H9 (cell line): ENCODE measurements around the gene RIMBP2. TPM values are rescaled to one million over a fixed set of nuclear protein-coding genes. Genes with fewer than 3 reads are reported as not detected.

Experiments
- DNase-seq: peaks from one replicate; pipeline ENCODE4 v3.0.0-alpha.2; 2017
- H2AFZ ChIP-seq: one replicate; pipeline ENCODE4 v1.6.1; 2013; ENCODE audit warnings: mild to moderate bottlenecking, low read length, control low read depth, moderate library complexity
- H2AK5ac ChIP-seq: 2 replicates; pipeline ENCODE4 v1.6.1; 2013; ENCODE audit warnings: low read length, control low read depth, mixed read lengths; ENCODE audit not compliant: insufficient read length
- H2BK120ac ChIP-seq: one replicate; pipeline ENCODE4 v1.6.1; 2013; ENCODE audit warnings: low read depth, mild to moderate bottlenecking, low read length, control low read depth, inconsistent platforms; ENCODE audit not compliant: poor library complexity, severe bottlenecking
- H2BK12ac ChIP-seq: 2 replicates; pipeline ENCODE4 v1.6.1; 2013; ENCODE audit warnings: low read length, control low read depth, mixed read lengths, low read depth; ENCODE audit not compliant: insufficient read length
- H2BK15ac ChIP-seq: 2 replicates; pipeline ENCODE4 v1.6.1; 2013; ENCODE audit warnings: low read depth, low read length, control low read depth
- H2BK20ac ChIP-seq: one replicate; pipeline ENCODE4 v1.6.1; 2013; ENCODE audit warnings: low read depth, mild to moderate bottlenecking, low read length, control low read depth, inconsistent platforms; ENCODE audit not compliant: poor library complexity, severe bottlenecking
- H2BK5ac ChIP-seq: 2 replicates; pipeline ENCODE4 v1.6.1; 2013; ENCODE audit warnings: low read length, control low read depth, mixed read lengths; ENCODE audit not compliant: insufficient read length
- H3K14ac ChIP-seq: 2 replicates; pipeline ENCODE4 v1.6.1; 2013; ENCODE audit warnings: low read length, control low read depth; ENCODE audit not compliant: insufficient read depth
- H3K18ac ChIP-seq: 2 replicates; pipeline ENCODE4 v1.6.1; 2013; ENCODE audit warnings: low read depth, mild to moderate bottlenecking, mixed read lengths, low read length, control low read depth; ENCODE audit not compliant: insufficient read length
- H3K23ac ChIP-seq: 2 replicates; pipeline ENCODE4 v1.6.1; 2013; ENCODE audit warnings: low read length, control low read depth, mixed read lengths, low read depth; ENCODE audit not compliant: insufficient read length
- H3K23me2 ChIP-seq: 2 replicates; pipeline ENCODE4 v1.6.1; 2013; ENCODE audit warnings: low read depth, mild to moderate bottlenecking, mixed read lengths, low read length, control low read depth; ENCODE audit not compliant: insufficient read length, poor library complexity, severe bottlenecking
- H3K27ac ChIP-seq: 2 replicates; pipeline ENCODE4 v1.5.1; 2013; ENCODE audit warnings: low read length, control low read depth, mixed read lengths, low read depth; ENCODE audit not compliant: insufficient read length
- H3K27me3 ChIP-seq: 2 replicates; pipeline ENCODE4 v1.6.1; 2013; ENCODE audit warnings: low read length, control low read depth, inconsistent platforms; ENCODE audit not compliant: insufficient read depth
- H3K4ac ChIP-seq: 2 replicates; pipeline ENCODE4 v1.6.1; 2013; ENCODE audit warnings: low read depth, mild to moderate bottlenecking, control low read depth, inconsistent platforms, low read length, moderate library complexity
- H3K4me1 ChIP-seq: 2 replicates; pipeline ENCODE4 v1.6.1; 2013; ENCODE audit warnings: low read length, control low read depth, inconsistent platforms; ENCODE audit not compliant: insufficient read depth
- H3K4me2 ChIP-seq: 2 replicates; pipeline ENCODE4 v1.6.1; 2013; ENCODE audit warnings: low read length, control low read depth, mixed read lengths; ENCODE audit not compliant: insufficient read length, insufficient read depth
- H3K56ac ChIP-seq: 2 replicates; pipeline ENCODE4 v1.6.1; 2013; ENCODE audit warnings: low read depth, mild to moderate bottlenecking, mixed read lengths, low read length, control low read depth; ENCODE audit not compliant: insufficient read length
- H3K79me1 ChIP-seq: 2 replicates; pipeline ENCODE4 v1.6.1; 2013; ENCODE audit warnings: low read depth, mild to moderate bottlenecking, moderate library complexity, low read length, control low read depth, inconsistent platforms; ENCODE audit not compliant: insufficient read depth, poor library complexity, severe bottlenecking
- H3K79me2 ChIP-seq: 2 replicates; pipeline ENCODE4 v1.6.1; 2013; ENCODE audit warnings: low read length, control low read depth, inconsistent platforms; ENCODE audit not compliant: insufficient read depth
- H3K9ac ChIP-seq: 2 replicates; pipeline ENCODE4 v1.6.1; 2013; ENCODE audit warnings: low read length, control low read depth, mixed read lengths; ENCODE audit not compliant: insufficient read length; ENCODE audit errors: extremely low read depth
- H3K9me3 ChIP-seq: one replicate; pipeline ENCODE4 v1.6.1; 2013; ENCODE audit warnings: low read depth, low read length, inconsistent platforms; ENCODE audit not compliant: control insufficient read depth
- H3T11ph ChIP-seq: one replicate; pipeline ENCODE4 v1.6.1; 2013; ENCODE audit warnings: mild to moderate bottlenecking, low read length, control low read depth, inconsistent platforms
- H4K20me1 ChIP-seq: one replicate; pipeline ENCODE4 v1.6.1; 2013; ENCODE audit not compliant: control insufficient read depth, insufficient read length, insufficient read depth
- H4K5ac ChIP-seq: 2 replicates; pipeline ENCODE4 v1.6.1; 2013; ENCODE audit warnings: low read depth, mild to moderate bottlenecking, mixed read lengths, low read length, control low read depth; ENCODE audit not compliant: insufficient read length
- H4K8ac ChIP-seq: replicated peaks from 2 replicates; pipeline ENCODE4 v1.6.1; 2013; ENCODE audit warnings: low read length, control low read depth, mixed read lengths, low read depth; ENCODE audit not compliant: insufficient read length
- H4K91ac ChIP-seq: 2 replicates; pipeline ENCODE4 v1.6.1; 2013; ENCODE audit warnings: low read depth, mild to moderate bottlenecking, moderate library complexity, mixed read lengths, low read length, control low read depth; ENCODE audit not compliant: insufficient read length
- H3K27ac Mint-ChIP-seq, 3 experiments: 2 replicates in 2 of 3; 3 replicates in 1 of 3; pipeline ENCODE4 v1.8.0; 2020 to 2021; ENCODE audit warnings: mixed read lengths in 3 of 3, mild to moderate bottlenecking in 1 of 3, moderate library complexity in 1 of 3
- H3K27me3 Mint-ChIP-seq: 2 replicates; pipeline ENCODE4 v1.8.0; 2021; ENCODE audit warnings: low read depth, mild to moderate bottlenecking, moderate library complexity, mixed read lengths
- H3K36me3 Mint-ChIP-seq, 3 experiments: 2 replicates in 2 of 3; 3 replicates in 1 of 3; pipeline ENCODE4 v1.8.0; 2020 to 2021; ENCODE audit warnings: low read depth in 3 of 3, mixed read lengths in 3 of 3; ENCODE audit not compliant: insufficient read depth in 1 of 3
- H3K4me1 Mint-ChIP-seq, 2 experiments: 2 replicates each; pipeline ENCODE4 v1.8.0; 2020; ENCODE audit warnings: mixed read lengths in 2 of 2
- H3K4me3 Mint-ChIP-seq, 2 experiments: 2 replicates in 1 of 2; 3 replicates in 1 of 2; pipeline ENCODE4 v1.8.0; 2020 to 2021; ENCODE audit warnings: mild to moderate bottlenecking in 2 of 2, mixed read lengths in 2 of 2, moderate library complexity in 1 of 2
- H3K9me3 Mint-ChIP-seq, 2 experiments: 2 replicates in 1 of 2; 3 replicates in 1 of 2; pipeline ENCODE4 v1.8.0; 2020; ENCODE audit warnings: mild to moderate bottlenecking in 2 of 2, mixed read lengths in 2 of 2, moderate library complexity in 1 of 2
- CTCF ChIP-seq: fragments of 200-600 bp; sonication (generic); conservative IDR thresholded peaks from 3 replicates; pipeline ENCODE4 v1.8.0; 2021; ENCODE audit warnings: antibody characterized with exemption, mild to moderate bottlenecking
- WGBS: extraction: QIAGEN DNeasy Blood & Tissue Kit; methylation state at CpG from one replicate; pipeline ENCODE4 v1.1.7; 2013; ENCODE audit warnings: missing lambda C conversion rate, low lambda C conversion rate, mixed read lengths; ENCODE audit not compliant: insufficient read length; ENCODE audit errors: extremely low coverage; 5-methylcytosine and 5-hydroxymethylcytosine counted together
- total RNA-seq: library from RNA; stranded (reverse); gene quantifications from 2 replicates; pipeline ENCODE4 v1.2.1, GENCODE V29; 2021

The RIMBP2 gene
- total RNA-seq, 1 experiment from 2014 or later = 0.70 TPM

GRCh38 chr12:130537655-130538054 lies 178.4 kb downstream of the RIMBP2 start:
- Histone ChIP-seq H2AK5ac (no peak overlapping the region), H3K9ac (no peak overlapping the region), H3K56ac (no peak overlapping the region), H4K91ac (no peak overlapping the region), H3K79me2 (no peaks in the 10 kb centered on the region), H3K18ac (no peak overlapping the region), H3K27ac (no peak overlapping the region), H4K5ac (no peak overlapping the region), H3K14ac (no peak overlapping the region), H3K79me1 (no peaks in the 10 kb centered on the region), H3K27me3 (no peaks in the 10 kb centered on the region), H3K23ac (no peak overlapping the region), H2AFZ (no peak overlapping the region), H3T11ph (no peak overlapping the region), H3K4me2 (no peak overlapping the region), H2BK20ac (no peak overlapping the region), H2BK15ac (no peak overlapping the region), H3K4me1 (no peaks in the 10 kb centered on the region), H3K9me3 (no peaks in the 10 kb centered on the region), H2BK12ac (no peak overlapping the region), H3K23me2 (no peaks in the 10 kb centered on the region), H4K8ac (no peak overlapping the region), H2BK5ac (no peak overlapping the region), H2BK120ac (no peak overlapping the region), H4K20me1 (no peaks in the 10 kb centered on the region), H3K4ac (no peak overlapping the region)
- no CpG with 5 or more reads among the region's 3 CpGs for WGBS
- H3K27ac Mint-ChIP-seq = no peak overlapping the region
- no peaks in the 10 kb centered on the region for H3K36me3 Mint-ChIP-seq
- H3K27me3 Mint-ChIP-seq = peaks cover 15% of the 10 kb centered on the region
- DNase-seq = no peak
- no peak for TF ChIP-seq CTCF
- peaks cover 5 to 6% of the 10 kb centered on the region in 2 experiments for H3K4me1 Mint-ChIP-seq
- peaks cover 0 to 14% of the 10 kb centered on the region in 2 experiments; a peak in 4 of 5 replicates for H3K9me3 Mint-ChIP-seq
- H3K4me3 Mint-ChIP-seq = no peak overlapping the region
